ENCODE data around the gene SLC6A2.

SLC6A2 gene

GRCh38 chr16:55678161-55678821, 22.5 kb downstream of the SLC6A2 start:
- TF ChIP-seq CREB1 (IDR thresholded peaks at IDR 0.05; ENCODE audit: low read depth) (no peak), FOXM1 (IDR thresholded peaks at IDR 0.05; ENCODE audit: borderline replicate concordance, low read depth) (no peak), NFIC (IDR thresholded peaks at IDR 0.05) (no peak), TCF12 (IDR thresholded peaks at IDR 0.05; ENCODE audit: low read depth) (no peak), EGR1 (IDR thresholded peaks at IDR 0.05) (no peak), MAX (IDR thresholded peaks at IDR 0.05) (no peak), USF1 (IDR thresholded peaks at IDR 0.05) (no peak)

- no peak for TF ChIP-seq TCF12 (IDR thresholded peaks at IDR 0.05; ENCODE audit: low read depth)
- TF ChIP-seq EGR1 (IDR thresholded peaks at IDR 0.05) = no peak
- no peak for TF ChIP-seq USF1 (IDR thresholded peaks at IDR 0.05)
- no peak for TF ChIP-seq YY1 (IDR thresholded peaks at IDR 0.05; ENCODE audit: low read depth)
- no peak for TF ChIP-seq RAD21 (IDR thresholded peaks at IDR 0.05; ENCODE audit: low read depth)
- TF ChIP-seq CEBPB (IDR thresholded peaks at IDR 0.05) = no peak
- no peak for TF ChIP-seq TEAD4 (IDR thresholded peaks at IDR 0.05)
- no peak for TF ChIP-seq EP300 (IDR thresholded peaks at IDR 0.05; ENCODE audit: borderline replicate concordance)
These were observed 26.3 kb downstream of the SLC6A2 start for GRCh38 chr16:55682086-55682485.

- TF ChIP-seq CEBPB (IDR thresholded peaks at IDR 0.05) (no peak), USF1 (IDR thresholded peaks at IDR 0.05) (no peak)
These were observed 30.2 kb downstream of the SLC6A2 start for GRCh38 chr16:55685973-55686372.

- TF ChIP-seq TEAD4 (IDR thresholded peaks at IDR 0.05) = no peak
- no peak for TF ChIP-seq CEBPB (IDR thresholded peaks at IDR 0.05)
- TF ChIP-seq ZBTB7A (IDR thresholded peaks at IDR 0.05; ENCODE audit: low read depth) = no peak
- TF ChIP-seq MAX (IDR thresholded peaks at IDR 0.05) = no peak
- no peak for TF ChIP-seq REST (IDR thresholded peaks at IDR 0.05; ENCODE audit: low read depth)
- TF ChIP-seq EGR1 (IDR thresholded peaks at IDR 0.05) = no peak
- TF ChIP-seq TCF12 (IDR thresholded peaks at IDR 0.05; ENCODE audit: low read depth) = no peak
- no peak for TF ChIP-seq YY1 (IDR thresholded peaks at IDR 0.05; ENCODE audit: low read depth)
- no peak for TF ChIP-seq EP300 (IDR thresholded peaks at IDR 0.05; ENCODE audit: borderline replicate concordance)
- no peak for TF ChIP-seq FOXM1 (IDR thresholded peaks at IDR 0.05; ENCODE audit: borderline replicate concordance, low read depth)
- TF ChIP-seq USF1 (IDR thresholded peaks at IDR 0.05) = no peak
- TF ChIP-seq TAF1 (IDR thresholded peaks at IDR 0.05; ENCODE audit: low read depth) = no peak
- no peak for TF ChIP-seq CREB1 (IDR thresholded peaks at IDR 0.05; ENCODE audit: low read depth)
- no peak for TF ChIP-seq RAD21 (IDR thresholded peaks at IDR 0.05; ENCODE audit: low read depth)
- no peak for TF ChIP-seq NFIC (IDR thresholded peaks at IDR 0.05)
These were observed 30.9 kb downstream of the SLC6A2 start for GRCh38 chr16:55686671-55687070.

- TF ChIP-seq RAD21 (IDR thresholded peaks at IDR 0.05; ENCODE audit: low read depth) (no peak), ZBTB7A (IDR thresholded peaks at IDR 0.05; ENCODE audit: low read depth) (no peak), FOXM1 (IDR thresholded peaks at IDR 0.05; ENCODE audit: borderline replicate concordance, low read depth) (no peak), TCF12 (IDR thresholded peaks at IDR 0.05; ENCODE audit: low read depth) (no peak), REST (IDR thresholded peaks at IDR 0.05; ENCODE audit: low read depth) (no peak), MAX (IDR thresholded peaks at IDR 0.05) (no peak), EGR1 (IDR thresholded peaks at IDR 0.05) (no peak), CREB1 (IDR thresholded peaks at IDR 0.05; ENCODE audit: low read depth) (no peak), USF1 (IDR thresholded peaks at IDR 0.05) (no peak), TAF1 (IDR thresholded peaks at IDR 0.05; ENCODE audit: low read depth) (no peak), CEBPB (IDR thresholded peaks at IDR 0.05) (no peak), EP300 (IDR thresholded peaks at IDR 0.05; ENCODE audit: borderline replicate concordance) (no peak)
These were observed 32.0 kb downstream of the SLC6A2 start for GRCh38 chr16:55687802-55688201.
